Neuronal stem cell (in vitro differentiated cells): ENCODE data around the gene MAPK4.
"Not testable (repeated sequence)": the region's sequence is repeated elsewhere in the genome, so short reads cannot be mapped to it uniquely, and the experiment has no call there.

Experiments
- DNase-seq: peaks from one replicate; pipeline ENCODE4 v3.0.0-alpha.2; 2013; ENCODE audit warnings: low spot score
- H2AFZ ChIP-seq: one replicate; pipeline ENCODE4 v1.6.1; 2013; ENCODE audit warnings: mild to moderate bottlenecking, low read length, inconsistent platforms
- H2AK5ac ChIP-seq: 2 replicates; pipeline ENCODE4 v1.6.1; 2013; ENCODE audit warnings: low read depth, mild to moderate bottlenecking, inconsistent platforms, low read length, moderate library complexity, mixed read lengths
- H2BK120ac ChIP-seq: 2 replicates; pipeline ENCODE4 v1.6.1; 2013; ENCODE audit warnings: low read depth, mild to moderate bottlenecking, inconsistent platforms, low read length, moderate library complexity, mixed read lengths
- H2BK12ac ChIP-seq: one replicate; pipeline ENCODE4 v1.6.1; 2013; ENCODE audit warnings: low read length, inconsistent platforms
- H2BK15ac ChIP-seq: 2 replicates; pipeline ENCODE4 v1.6.1; 2013; ENCODE audit warnings: mild to moderate bottlenecking, low read length, inconsistent platforms, mixed read lengths
- H2BK5ac ChIP-seq: one replicate; pipeline ENCODE4 v1.6.1; 2013; ENCODE audit warnings: inconsistent platforms, mild to moderate bottlenecking, low read length, moderate library complexity
- H3K14ac ChIP-seq: one replicate; pipeline ENCODE4 v1.6.1; 2013; ENCODE audit warnings: low read length, inconsistent platforms
- H3K18ac ChIP-seq: 2 replicates; pipeline ENCODE4 v1.6.1; 2013; ENCODE audit warnings: low read length, inconsistent platforms
- H3K23ac ChIP-seq: 2 replicates; pipeline ENCODE4 v1.6.1; 2013; ENCODE audit warnings: low read depth, mild to moderate bottlenecking, mixed read lengths, low read length, inconsistent platforms; ENCODE audit not compliant: poor library complexity
- H3K27ac ChIP-seq: replicated peaks from 3 replicates; pipeline ENCODE4 v1.5.1; 2013; ENCODE audit warnings: low read length, inconsistent platforms
- H3K27me3 ChIP-seq, 3 experiments: 2 replicates each; pipeline ENCODE4 v1.6.1; 2013; ENCODE audit warnings: low read length in 3 of 3, mild to moderate bottlenecking in 2 of 3, inconsistent platforms in 1 of 3, low read depth in 1 of 3, mixed read lengths in 1 of 3, moderate library complexity in 1 of 3; ENCODE audit not compliant: control insufficient read depth in 3 of 3, insufficient read depth in 3 of 3
- H3K36me3 ChIP-seq, 2 donors: replicated peaks in 1 of 2; 2 replicates each; pipeline ENCODE4 v1.6.1; 2013; ENCODE audit warnings: low read length in 2 of 2; ENCODE audit not compliant: control insufficient read depth in 2 of 2, insufficient read depth in 2 of 2
- H3K4ac ChIP-seq: 2 replicates; pipeline ENCODE4 v1.6.1; 2013; ENCODE audit warnings: inconsistent platforms, mild to moderate bottlenecking, low read length, moderate library complexity
- H3K4me1 ChIP-seq, 2 donors: 1 replicate in 1 of 2; 2 replicates in 1 of 2; pipeline ENCODE4 v1.6.1; 2013; ENCODE audit warnings: low read length in 2 of 2, low read depth in 1 of 2; ENCODE audit not compliant: control insufficient read depth in 2 of 2, insufficient read depth in 1 of 2
- H3K4me2 ChIP-seq: one replicate; pipeline ENCODE4 v1.6.1; 2013; ENCODE audit warnings: mild to moderate bottlenecking, low read length, inconsistent platforms; ENCODE audit not compliant: insufficient read depth, poor library complexity, severe bottlenecking
- H3K4me3 ChIP-seq, 2 donors: 2 replicates each; pipeline ENCODE4 v1.5.1; 2013; ENCODE audit warnings: low read length in 2 of 2, mild to moderate bottlenecking in 2 of 2, inconsistent platforms in 1 of 2, moderate library complexity in 1 of 2
- H3K79me1 ChIP-seq: one replicate; pipeline ENCODE4 v1.6.1; 2013; ENCODE audit warnings: low read depth, mild to moderate bottlenecking, inconsistent platforms, low read length, moderate library complexity
- H3K9ac ChIP-seq: one replicate; pipeline ENCODE4 v1.6.1; 2013; ENCODE audit warnings: mild to moderate bottlenecking, low read depth, low read length, inconsistent platforms; ENCODE audit not compliant: poor library complexity
- H3K9me3 ChIP-seq, 2 donors: replicated peaks in 1 of 2; 2 replicates each; pipeline versions ENCODE3 to v1.6.1; 2013; ENCODE audit warnings: low read length in 2 of 2, mild to moderate bottlenecking in 2 of 2, inconsistent platforms in 1 of 2, low read depth in 1 of 2, mixed read lengths in 1 of 2, moderate library complexity in 1 of 2; ENCODE audit not compliant: control insufficient read depth in 2 of 2, insufficient read depth in 1 of 2
- H4K8ac ChIP-seq: one replicate; pipeline ENCODE4 v1.6.1; 2013; ENCODE audit warnings: low read depth, mild to moderate bottlenecking, inconsistent platforms, low read length, moderate library complexity
- H4K91ac ChIP-seq: one replicate; pipeline ENCODE4 v1.6.1; 2013; ENCODE audit warnings: low read length, low read depth, mild to moderate bottlenecking, inconsistent platforms; ENCODE audit not compliant: poor library complexity
- WGBS, 2 donors: extraction: QIAGEN DNeasy Blood & Tissue Kit; methylation state at CpG; one replicate each; pipeline ENCODE4 v1.1.7; 2013; ENCODE audit warnings: missing lambda C conversion rate in 2 of 2, mixed read lengths in 1 of 2; ENCODE audit not compliant: insufficient read length in 2 of 2, insufficient replicate concordance in 1 of 2; ENCODE audit errors: extremely low coverage in 2 of 2; 5-methylcytosine and 5-hydroxymethylcytosine counted together

The MAPK4 gene

DNA sequence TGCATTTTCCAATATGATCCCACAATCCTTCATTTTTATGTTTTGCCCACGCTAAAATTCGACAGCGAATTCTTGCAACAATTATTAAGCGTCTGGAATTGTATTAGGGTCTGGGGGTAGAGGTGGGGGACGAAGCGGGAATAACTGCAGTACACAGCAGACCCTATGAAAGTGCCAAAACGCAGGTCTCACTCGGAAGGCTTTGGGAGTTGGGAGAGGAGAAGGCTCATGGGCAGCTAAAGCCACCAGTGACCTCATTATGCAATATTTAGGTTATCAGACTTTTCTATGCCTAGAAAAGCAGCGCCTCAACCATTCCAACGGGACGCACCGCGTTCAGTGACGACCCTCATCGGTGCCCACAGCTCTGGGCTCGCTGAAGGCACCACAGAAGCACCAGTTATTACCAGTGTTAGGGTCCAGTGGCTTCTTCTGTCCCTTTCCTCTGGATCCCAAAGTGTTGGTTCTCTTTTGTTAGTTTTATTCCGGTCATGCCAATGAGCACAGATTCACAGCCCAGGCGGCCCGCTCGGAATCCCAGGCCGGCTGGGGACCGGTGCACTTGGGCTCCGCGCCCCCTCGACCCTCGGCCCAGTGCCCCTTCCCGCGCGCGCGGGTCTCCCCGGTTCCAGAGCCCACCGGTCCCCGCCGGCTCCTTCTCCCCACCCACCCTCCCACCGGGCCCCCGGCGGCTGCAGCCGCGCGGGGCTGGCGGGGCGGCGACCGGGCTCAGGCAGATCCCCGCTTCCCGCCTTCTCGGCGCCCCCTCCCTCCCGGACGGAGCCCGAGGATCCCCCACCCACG lies 737 bp upstream of the MAPK4 start:
- Histone ChIP-seq H3K4ac (no peak overlapping the region), H3K4me3 (peak overlapping the region; percentile 66 to 91), H3K4me2 (peak overlapping the region; percentile 82), H3K36me3 (no peaks in the 10 kb centered on the region), H2AFZ (peak overlapping the region; percentile 99), H3K14ac (no peak overlapping the region), H3K27ac (no peak overlapping the region), H2BK120ac (no peak overlapping the region), H3K9ac (peak overlapping the region; percentile 61), H2BK15ac (peak overlapping the region; percentile 6), H3K27me3 (peaks cover 0 to 31% (median 20%) of the 10 kb centered on the region in 3 experiments), H3K9me3 (peaks cover 0 to 4% of the 10 kb centered on the region in 2 donors), H2BK5ac (no peak overlapping the region), H2AK5ac (no peak overlapping the region), H3K79me1 (no peaks in the 10 kb centered on the region), H3K23ac (no peak overlapping the region), H3K18ac (peak overlapping the region; percentile 77), H4K8ac (no peak overlapping the region), H2BK12ac (no peak overlapping the region), H4K91ac (no peak overlapping the region), H3K4me1 (peaks cover 0 to 3% of the 10 kb centered on the region in 2 donors)
- peak; percentile 18 for DNase-seq
- no CpG with 5 or more reads among the region's 53 CpGs for WGBS, 2 donors

DNA sequence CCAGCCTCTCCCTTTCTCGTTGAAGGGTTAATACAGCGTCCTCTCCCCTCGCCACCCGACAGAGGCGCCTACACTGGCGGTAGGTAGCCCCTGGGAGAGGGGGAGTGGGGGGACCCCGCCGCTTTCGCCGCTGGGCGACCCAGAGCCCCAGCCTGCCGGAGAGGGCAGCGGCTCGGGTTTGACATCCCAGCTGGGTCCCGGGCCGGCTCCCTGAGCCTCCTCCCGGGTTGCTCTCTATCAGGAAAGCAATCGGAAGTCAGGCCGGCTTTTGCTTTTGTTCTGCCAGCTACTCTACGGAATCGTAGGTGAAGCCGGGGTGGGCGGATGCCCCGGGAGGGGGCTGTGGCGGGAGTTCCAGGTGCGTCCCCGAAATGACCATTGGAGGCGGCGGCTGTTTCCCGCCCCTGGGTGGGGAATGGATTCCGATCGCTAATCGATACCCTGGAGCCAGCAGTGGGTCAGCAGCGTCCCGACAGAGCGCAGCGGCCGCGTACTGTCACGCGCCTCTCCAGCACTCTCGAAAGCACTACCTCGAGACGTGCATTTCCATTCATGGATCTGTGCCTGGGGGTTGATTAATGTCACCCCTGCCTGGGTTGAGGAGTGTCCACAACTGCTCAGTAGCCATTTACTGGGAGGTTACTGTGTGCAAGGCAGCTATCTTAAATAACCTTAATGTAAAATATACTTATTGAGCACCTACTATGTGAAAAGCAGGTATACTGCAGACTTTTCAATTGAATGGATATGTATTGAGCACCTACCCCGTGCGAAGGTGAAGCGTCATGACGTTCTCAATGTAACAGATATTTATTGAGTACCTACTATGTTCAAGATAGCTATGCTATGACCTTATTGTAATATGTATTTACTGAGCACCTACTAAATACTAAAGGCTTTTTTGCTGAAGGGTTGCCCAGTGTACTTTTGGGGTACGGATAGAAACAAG lies 1.1 kb downstream of the MAPK4 start:
- Histone ChIP-seq H3K4me2 (peak overlapping the region; percentile 88), H2BK120ac (peak overlapping the region; percentile 53), H2BK5ac (peak overlapping the region; percentile 83), H3K4me3 (peak overlapping the region; percentile 66 to 92), H3K14ac (no peak overlapping the region), H2AK5ac (no peak overlapping the region), H4K8ac (no peak overlapping the region), H3K18ac (peak overlapping the region; percentile 96), H3K23ac (no peak overlapping the region), H3K27me3 (peaks cover 0 to 31% (median 20%) of the 10 kb centered on the region in 3 experiments), H3K36me3 (no peaks in the 10 kb centered on the region), H2AFZ (peak overlapping the region; percentile 99), H2BK15ac (peak overlapping the region; percentile 69), H3K79me1 (no peaks in the 10 kb centered on the region), H4K91ac (no peak overlapping the region), H2BK12ac (no peak overlapping the region), H3K4me1 (peaks cover 0 to 3% of the 10 kb centered on the region in 2 donors), H3K4ac (no peak overlapping the region), H3K9ac (peak overlapping the region; percentile 87), H3K27ac (no peak overlapping the region), H3K9me3 (peaks cover 0 to under 1% of the 10 kb centered on the region in 2 donors)
- no CpG with 5 or more reads among the region's 49 CpGs for WGBS, 2 donors
- peak; percentile 12 for DNase-seq

DNA sequence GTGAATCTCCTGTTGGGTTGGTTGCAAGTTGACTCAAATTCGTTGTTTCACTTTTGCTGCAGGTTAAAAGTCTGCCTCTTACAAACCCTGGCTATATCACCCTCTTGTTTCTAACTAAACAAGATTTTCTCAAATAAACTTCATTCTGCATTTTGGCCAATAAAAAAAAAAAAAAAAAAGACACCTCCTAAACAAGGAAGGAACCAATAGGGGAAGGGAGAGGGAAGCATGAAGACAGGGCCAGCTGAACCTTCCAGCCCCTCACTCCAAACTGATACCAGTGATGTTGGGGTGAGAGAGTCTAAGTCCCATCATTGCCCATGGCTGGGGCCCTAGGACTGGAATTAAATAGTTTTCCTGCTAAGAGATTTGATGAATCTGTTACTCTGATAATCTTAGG lies 2.4 kb downstream of the MAPK4 start:
- H3K9ac ChIP-seq, H3K4me2 ChIP-seq, H4K8ac ChIP-seq, H3K4ac ChIP-seq, H2BK12ac ChIP-seq, H3K4me1 ChIP-seq, H3K18ac ChIP-seq, DNase-seq, H4K91ac ChIP-seq, H2AFZ ChIP-seq, H3K9me3 ChIP-seq, H2BK5ac ChIP-seq, H3K4me3 ChIP-seq, H2BK120ac ChIP-seq, H3K79me1 ChIP-seq, H3K36me3 ChIP-seq, H3K27ac ChIP-seq, H3K23ac ChIP-seq, H3K14ac ChIP-seq, H2AK5ac ChIP-seq, H2BK15ac ChIP-seq: not testable (repeated sequence)
- WGBS, 2 donors, result no CpG with 5 or more reads among the region's 1 CpG
- peaks cover 0 to 29% (median 20%) of the 10 kb centered on the region in 3 experiments for H3K27me3 ChIP-seq

DNA sequence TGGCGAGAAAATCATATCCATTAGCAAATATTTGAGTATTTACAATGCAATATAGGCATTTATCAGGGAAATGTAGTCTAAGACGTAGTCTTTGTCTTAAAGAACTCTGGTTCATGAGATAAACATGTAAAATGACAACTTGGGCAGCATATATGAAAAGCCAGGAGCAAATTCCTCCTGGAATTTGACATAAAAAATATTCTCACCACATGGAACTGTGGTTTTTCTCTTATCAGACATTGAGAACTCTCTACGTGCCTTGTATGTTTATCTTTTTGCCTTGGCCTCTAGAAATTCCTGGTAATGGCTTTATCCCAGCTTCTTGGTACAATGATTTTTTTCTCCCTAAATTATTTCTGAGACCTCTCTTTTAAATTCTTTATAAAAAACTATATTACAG lies 2.8 kb downstream of the MAPK4 start:
- Histone ChIP-seq H3K27ac (no peak overlapping the region), H3K4ac (no peak overlapping the region), H4K91ac (no peak overlapping the region), H3K23ac (no peak overlapping the region), H3K27me3 (peaks cover 0 to 25% (median 20%) of the 10 kb centered on the region in 3 experiments), H4K8ac (no peak overlapping the region), H2BK120ac (no peak overlapping the region), H3K9me3 (no peaks in the 10 kb centered on the region), H3K79me1 (no peaks in the 10 kb centered on the region), H3K4me2 (no peak overlapping the region), H3K4me1 (peaks cover 0 to 3% of the 10 kb centered on the region in 2 donors), H2AK5ac (no peak overlapping the region), H2BK12ac (no peak overlapping the region), H2AFZ (no peak overlapping the region), H3K18ac (no peak overlapping the region), H3K4me3 (no peak overlapping the region), H3K36me3 (no peaks in the 10 kb centered on the region), H2BK15ac (no peak overlapping the region), H3K14ac (no peak overlapping the region), H2BK5ac (no peak overlapping the region), H3K9ac (no peak overlapping the region)
- no CpG with 5 or more reads among the region's 3 CpGs for WGBS, 2 donors
- DNase-seq, result no peak
